Embryonic facial prominence (tissue), 1 donor: ENCODE results near the gene CABP2.
"Not testable (repeated sequence)": the region's sequence is repeated elsewhere in the genome, so short reads cannot be mapped to it uniquely, and the experiment has no call there.

ENCODE experiments used
- DNase-seq: peaks from one replicate; pipeline ENCODE4 v3.0.0-alpha.2; 2016; ENCODE audit errors: extremely low spot score

CABP2 gene

GRCh38 chr11:67522844-67523555 is at the start of gene CABP2:
Gene CABP2 (minus strand): TSS chr11:67523446. CDS start chr11:67523326, 120 bp downstream.
- no peak for DNase-seq

DNA sequence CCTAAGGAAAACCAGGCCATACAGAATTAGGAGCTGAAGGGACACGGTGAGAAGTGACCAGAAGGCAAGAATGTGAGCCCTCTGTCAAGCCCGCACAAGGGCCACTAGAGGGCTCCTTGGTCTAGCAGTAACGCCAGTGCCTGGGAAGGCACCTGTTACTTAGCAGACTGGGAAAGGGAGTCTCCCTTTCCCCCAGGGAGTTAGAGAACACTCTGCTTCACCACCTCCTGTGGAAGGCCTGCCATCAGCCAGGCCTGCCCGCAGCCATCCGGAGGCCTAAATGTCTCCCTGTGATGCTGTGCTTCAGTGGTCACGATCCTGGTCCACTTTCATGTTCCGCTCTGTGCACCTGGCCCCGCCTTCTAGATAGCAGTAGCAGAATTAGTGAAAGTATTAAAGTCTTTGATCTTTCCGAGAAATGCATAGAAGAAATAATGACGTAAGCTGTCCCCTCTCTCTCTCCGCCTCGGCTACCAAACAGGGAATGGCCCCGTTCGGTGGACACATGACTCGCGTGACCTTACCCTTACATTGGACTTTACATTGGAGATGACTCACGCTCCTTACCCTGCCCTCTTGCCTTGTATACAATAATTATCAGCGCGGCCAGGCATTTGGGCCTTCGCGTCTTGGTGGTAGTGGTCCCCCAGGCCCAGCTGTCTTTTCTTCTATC is 49.6 kb upstream of the CABP2 start:
- DNase-seq = no peak

GRCh38 chr11:67572305-67572704 is 49.1 kb upstream of the CABP2 start:
- DNase-seq = no peak

GRCh38 chr11:67571443-67571842 is 48.2 kb upstream of the CABP2 start:
- no peak for DNase-seq

DNA sequence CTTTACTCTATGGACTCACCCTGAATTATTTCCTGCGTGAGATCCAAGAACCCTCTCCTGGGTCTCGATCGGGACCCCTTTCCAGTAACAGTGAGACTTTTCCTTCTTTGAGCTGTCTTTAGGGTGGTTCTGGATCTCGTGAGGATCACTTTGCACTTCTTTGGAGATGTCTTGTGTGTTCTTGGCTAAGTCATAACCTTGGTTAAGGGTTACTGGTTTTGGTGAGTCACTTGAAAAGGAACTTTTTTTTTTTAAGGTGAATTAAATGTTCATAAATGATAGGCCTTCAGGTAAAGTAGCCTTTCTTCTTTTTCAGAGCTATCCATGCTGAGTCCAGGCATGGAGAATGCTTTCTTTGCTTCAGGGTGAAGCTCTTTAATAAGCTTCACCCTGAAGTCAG is 41.0 kb upstream of the CABP2 start:
- DNase-seq = no peak

DNA sequence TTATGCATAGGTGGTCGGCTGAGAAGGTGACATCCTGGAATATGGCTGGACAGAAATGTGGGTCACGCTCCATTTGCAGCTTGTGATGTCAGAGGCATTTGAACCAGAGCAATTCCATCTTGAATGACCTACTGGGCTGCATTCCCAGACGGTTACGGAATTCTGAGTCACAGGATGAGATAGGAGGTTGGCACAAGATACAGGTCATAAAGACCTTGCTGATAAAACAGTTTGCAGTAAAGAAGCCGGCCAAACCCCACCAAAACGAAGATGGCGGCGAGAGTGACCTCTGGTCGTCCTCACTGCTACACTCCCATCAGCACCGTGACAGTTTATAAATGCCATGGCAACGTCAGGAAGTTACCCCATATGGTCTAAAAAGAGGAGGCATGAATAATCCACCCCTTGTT is 40.5 kb upstream of the CABP2 start:
- DNase-seq = not testable (repeated sequence)

- DNase-seq = no peak
These were observed 39.9 kb upstream of the CABP2 start for GRCh38 chr11:67562963-67563704.

GRCh38 chr11:67561971-67562619 is 38.8 kb upstream of the CABP2 start:
- no peak for DNase-seq

DNA sequence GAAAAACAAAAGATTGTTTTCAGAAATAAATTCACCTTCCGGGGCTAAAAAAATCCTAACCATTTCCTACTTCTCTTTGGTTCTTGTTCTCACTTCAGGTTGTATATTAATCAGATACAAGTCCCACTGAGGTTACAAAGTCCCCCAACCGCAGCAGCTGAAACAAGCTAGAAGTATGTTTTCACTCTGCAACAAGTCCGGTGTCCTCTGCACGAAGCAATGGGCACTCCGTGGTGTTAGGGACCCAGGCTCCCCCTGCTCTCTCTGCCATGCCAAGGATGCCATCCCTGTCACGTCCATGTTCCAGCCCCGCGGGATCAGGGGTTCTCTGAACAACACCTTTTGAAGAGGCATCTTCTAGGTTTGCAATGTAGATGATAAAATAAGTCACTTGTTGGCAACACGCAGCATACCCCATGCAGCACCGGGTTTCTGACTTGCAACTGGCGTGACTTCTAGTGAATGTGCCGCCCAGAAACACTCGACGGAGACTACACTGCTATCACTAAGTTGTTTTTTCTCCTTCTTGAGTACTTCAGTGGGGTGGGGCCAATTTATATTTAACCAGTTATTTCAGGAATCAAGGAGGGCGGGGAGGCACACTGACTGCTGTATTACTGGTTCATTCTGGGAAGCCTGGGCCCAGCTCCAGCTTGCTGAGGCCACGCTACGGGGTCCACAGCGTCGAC is 35.0 kb upstream of the CABP2 start:
- no peak for DNase-seq

DNA sequence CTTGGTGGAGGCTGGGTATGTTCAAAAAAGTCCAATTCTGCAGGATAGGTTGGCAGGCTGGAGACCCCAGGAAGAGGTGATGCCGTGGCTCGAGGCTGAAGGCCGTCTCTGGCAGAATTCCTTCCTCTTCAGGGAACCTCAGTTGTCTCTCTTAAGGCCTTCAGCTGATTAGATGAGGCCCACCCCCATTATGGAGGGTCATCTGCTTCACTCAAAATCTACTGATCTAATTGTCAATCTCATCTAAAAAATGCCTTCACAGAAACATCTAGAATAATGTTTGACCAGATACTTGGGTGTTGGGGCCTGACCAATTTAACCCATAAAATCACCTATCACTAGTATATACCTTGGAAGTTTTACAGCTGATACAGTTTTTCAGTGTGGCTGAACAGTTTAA is 33.0 kb upstream of the CABP2 start:
- DNase-seq = no peak

- DNase-seq = not testable (repeated sequence)
These were observed 28.5 kb upstream of the CABP2 start for GRCh38 chr11:67551697-67552096.

GRCh38 chr11:67551127-67551526 is 27.9 kb upstream of the CABP2 start:
- no peak for DNase-seq

DNA sequence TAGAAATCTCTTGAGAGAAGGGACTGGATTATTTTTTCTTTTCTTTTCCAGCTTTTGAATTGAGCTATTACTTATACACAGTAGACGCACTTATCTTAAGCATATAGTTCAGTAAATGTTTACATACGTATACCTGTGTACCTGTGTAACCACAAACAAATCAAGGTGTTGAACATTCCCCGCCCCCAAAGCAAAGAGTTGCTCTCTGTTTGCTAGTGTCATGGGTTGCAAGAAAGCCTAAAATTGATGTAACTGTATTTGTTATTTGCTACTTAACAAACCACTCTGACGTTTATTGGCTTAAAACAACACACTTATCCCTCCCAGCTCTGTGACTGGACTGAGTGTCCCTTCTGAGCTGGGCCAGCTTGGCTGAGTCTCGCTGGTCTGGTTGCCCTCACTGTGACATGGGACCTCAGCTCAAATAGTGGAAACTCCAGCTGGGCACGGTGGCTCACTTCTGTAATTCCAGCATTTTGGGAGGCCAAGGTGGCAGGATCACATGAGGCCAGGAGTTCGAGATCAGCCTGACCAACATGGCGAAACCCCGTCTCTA is 25.4 kb upstream of the CABP2 start:
- DNase-seq = no peak

- DNase-seq = not testable (repeated sequence)
These were observed 24.9 kb upstream of the CABP2 start for GRCh38 chr11:67548112-67548511.

GRCh38 chr11:67545280-67545679 is 22.0 kb upstream of the CABP2 start:
- DNase-seq = no peak

DNA sequence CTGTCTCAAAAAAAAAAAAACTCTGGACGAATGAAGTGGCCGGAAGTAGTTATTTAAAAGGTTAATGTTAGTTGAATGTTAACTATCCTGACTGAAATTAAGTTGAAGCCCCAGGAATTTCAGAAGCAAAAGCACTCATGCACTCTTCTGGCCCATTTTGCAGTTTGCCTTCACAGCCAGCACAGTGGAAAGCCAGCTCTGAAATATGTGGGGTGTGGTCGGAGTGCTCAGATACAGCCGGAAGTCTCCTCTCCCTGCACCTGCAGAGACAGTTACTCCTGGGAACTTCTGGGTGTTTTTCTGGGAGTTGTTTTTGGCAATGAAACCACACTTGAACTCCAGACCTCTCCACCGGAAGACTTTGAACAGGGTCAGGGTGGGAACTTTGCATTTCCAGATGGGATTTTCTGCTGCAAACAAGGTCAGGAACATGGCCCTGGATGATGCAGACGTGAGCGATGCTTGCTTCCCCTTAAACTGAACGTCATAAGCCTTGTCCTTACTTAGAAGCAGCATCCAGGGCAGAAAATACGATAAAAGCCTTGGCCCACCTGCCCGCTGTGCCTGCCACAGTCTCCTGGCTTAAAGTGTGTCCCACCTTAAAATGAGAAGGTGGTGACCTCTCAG is 21.5 kb upstream of the CABP2 start:
- no peak for DNase-seq

- no peak for DNase-seq
These were observed 20.3 kb upstream of the CABP2 start for GRCh38 chr11:67543585-67543984.

DNA sequence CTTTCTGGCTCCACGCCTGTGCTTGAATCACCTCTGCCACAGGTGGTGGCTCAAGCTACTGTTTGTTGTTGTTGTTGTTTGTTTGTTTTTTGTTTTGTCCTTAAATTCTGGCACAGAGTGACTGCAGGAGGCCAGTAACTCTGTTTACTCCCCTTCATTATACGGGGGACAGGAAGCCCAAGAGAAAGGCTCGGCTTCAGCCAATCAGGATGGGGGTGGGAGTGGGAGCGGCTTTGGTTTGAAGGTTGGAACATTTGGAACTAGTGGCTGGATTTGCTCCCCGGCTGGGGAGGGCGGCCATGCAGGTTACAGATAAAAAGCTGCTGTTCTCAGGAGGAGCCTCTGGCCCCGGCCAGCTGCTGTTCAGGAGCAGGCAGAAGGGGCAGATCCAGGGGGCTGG is 19.7 kb upstream of the CABP2 start:
- no peak for DNase-seq

GRCh38 chr11:67542169-67542568 is 18.9 kb upstream of the CABP2 start:
- DNase-seq = no peak

- no peak for DNase-seq
These were observed 18.0 kb upstream of the CABP2 start for GRCh38 chr11:67541198-67541597.

DNA sequence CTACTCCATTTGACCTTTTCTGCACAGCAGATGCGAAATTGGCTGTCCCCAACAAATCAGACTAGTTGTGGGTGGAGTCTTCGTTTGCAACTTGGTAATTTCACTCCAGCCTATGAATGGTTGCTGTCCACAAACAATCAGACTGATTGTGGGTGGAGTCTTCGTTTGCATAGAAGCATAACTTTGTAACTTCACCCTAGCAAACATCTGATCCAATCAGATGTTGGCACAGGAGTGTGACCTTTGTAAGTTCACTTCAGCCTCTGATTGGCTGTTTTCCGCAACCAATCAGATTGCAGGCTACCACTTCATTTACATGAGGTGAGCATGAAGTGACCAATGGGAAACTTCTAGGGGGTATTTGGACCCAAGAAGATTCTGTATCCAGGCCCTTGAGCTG is 16.3 kb upstream of the CABP2 start:
- DNase-seq = no peak
